ENCODE data around the gene LAPTM4A. TPM values are rescaled to one million over a fixed set of nuclear protein-coding genes. Genes with fewer than 3 reads are reported as not detected.

Gene LAPTM4A
- total RNA-seq, 1 experiment from 2014 or later, result 160 TPM

DNA sequence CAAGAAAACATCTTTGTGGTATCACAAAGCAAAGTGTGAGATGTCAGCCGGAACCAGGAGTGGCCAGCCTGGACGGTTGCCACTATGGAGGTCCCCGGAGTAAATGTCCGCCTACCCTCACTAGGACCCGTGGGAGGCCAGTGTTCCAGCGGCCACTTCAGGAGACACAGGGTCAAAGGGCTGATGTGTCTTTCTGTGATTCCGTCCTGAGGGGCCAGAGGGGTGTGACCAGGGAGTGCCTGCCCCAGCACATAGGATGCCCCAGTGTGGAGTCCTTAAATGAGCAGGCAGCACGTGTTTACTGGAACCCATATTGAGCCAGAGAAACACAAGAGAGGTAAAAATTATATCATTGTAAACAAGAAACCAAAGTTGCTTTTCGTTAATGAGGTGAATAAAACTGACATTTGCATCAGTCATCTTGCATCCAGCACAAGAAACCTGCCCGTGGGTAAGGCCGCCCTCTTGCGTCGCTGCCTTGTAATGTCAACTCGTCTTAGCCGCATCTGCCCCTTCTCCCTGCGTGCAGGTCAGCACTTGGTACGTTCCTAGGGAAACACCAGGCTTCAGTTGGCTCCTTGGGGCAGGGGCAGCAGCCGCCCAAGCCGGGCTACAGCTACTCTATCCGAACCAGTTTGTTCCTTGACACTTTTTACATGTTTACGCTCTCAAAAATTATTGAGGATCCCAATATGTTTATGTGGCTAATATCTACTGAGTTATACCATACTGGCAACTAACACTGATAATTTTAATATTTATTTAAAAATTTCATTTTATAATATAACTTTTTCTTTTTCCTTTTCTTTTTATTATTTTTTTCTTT, 46.7 kb upstream of the LAPTM4A start:
- CTCF ChIA-PET, result interaction anchor here (0.6 to 10.3 kb wide), 22 partner anchors 11 to 330 kb away, joined by 3 to 115 read pairs (median 3); partner anchors contain the start of gene MATN3
- no peaks in the 10 kb centered on the region for H3K36me3 Mint-ChIP-seq (ENCODE audit: insufficient read depth, unreplicated experiment)

GRCh38 chr2:20095469-20095868, 44.0 kb upstream of the LAPTM4A start:
- DNase-seq (ENCODE audit: unreplicated experiment), result no peak
- no peak overlapping the region for H3K4me3 Mint-ChIP-seq (ENCODE audit: unreplicated experiment)
- TF ChIP-seq CTCF (IDR thresholded peaks at IDR 0.05; ENCODE audit: unreplicated experiment), result no peak
- H3K27me3 Mint-ChIP-seq (ENCODE audit: insufficient read depth, unreplicated experiment), result no peaks in the 10 kb centered on the region
- ChIA-PET CTCF (interaction anchor here (0.5 to 9.1 kb wide), 17 partner anchors 17 to 552 kb away, joined by 3 to 205 read pairs (median 4); no protein-coding TSS in a partner anchor), POLR2A (interaction anchor here (0.6 to 7.2 kb wide), 10 partner anchors 24 to 136 kb away, joined by 3 to 83 read pairs (median 4); partner anchors contain the start of genes LAPTM4A and WDR35)
- BruUV-seq (replicated peaks), result no TSS peak
- H3K4me1 Mint-ChIP-seq (ENCODE audit: insufficient read depth, unreplicated experiment), result peaks cover 47% of the 10 kb centered on the region
- H3K27ac Mint-ChIP-seq (ENCODE audit: low read depth, unreplicated experiment), result no peak overlapping the region
- H3K36me3 Mint-ChIP-seq (ENCODE audit: insufficient read depth, unreplicated experiment), result no peaks in the 10 kb centered on the region
- H3K9me3 Mint-ChIP-seq (ENCODE audit: unreplicated experiment), result no peaks in the 10 kb centered on the region
- intact Hi-C loops (cut with micrococcal nuclease), result no loop called here

More for the DNA sequence above, 46.7 kb upstream of the LAPTM4A start:
- no peak overlapping the region for H3K27ac Mint-ChIP-seq (ENCODE audit: low read depth, unreplicated experiment)
- H3K9me3 Mint-ChIP-seq (ENCODE audit: unreplicated experiment), result peaks cover 9% of the 10 kb centered on the region
- POLR2A ChIA-PET, result interaction anchor here (0.7 kb wide), 1 partner anchor 47 kb away, joined by 4 read pairs; the partner anchor contains the start of gene LAPTM4A
- peaks cover 21% of the 10 kb centered on the region for H3K4me1 Mint-ChIP-seq (ENCODE audit: insufficient read depth, unreplicated experiment)
- intact Hi-C loops (cut with micrococcal nuclease), result loop anchor here (1.0 kb wide), 2 partner anchors 83 to 142 kb away; no protein-coding TSS in a partner anchor
- peak; percentile 92 for TF ChIP-seq CTCF (IDR thresholded peaks at IDR 0.05; ENCODE audit: unreplicated experiment)
- no TSS peak for BruUV-seq (replicated peaks)
- no peaks in the 10 kb centered on the region for H3K27me3 Mint-ChIP-seq (ENCODE audit: insufficient read depth, unreplicated experiment)
- H3K4me3 Mint-ChIP-seq (ENCODE audit: unreplicated experiment), result no peak overlapping the region
- DNase-seq (ENCODE audit: unreplicated experiment), result peak; percentile 85

DNA sequence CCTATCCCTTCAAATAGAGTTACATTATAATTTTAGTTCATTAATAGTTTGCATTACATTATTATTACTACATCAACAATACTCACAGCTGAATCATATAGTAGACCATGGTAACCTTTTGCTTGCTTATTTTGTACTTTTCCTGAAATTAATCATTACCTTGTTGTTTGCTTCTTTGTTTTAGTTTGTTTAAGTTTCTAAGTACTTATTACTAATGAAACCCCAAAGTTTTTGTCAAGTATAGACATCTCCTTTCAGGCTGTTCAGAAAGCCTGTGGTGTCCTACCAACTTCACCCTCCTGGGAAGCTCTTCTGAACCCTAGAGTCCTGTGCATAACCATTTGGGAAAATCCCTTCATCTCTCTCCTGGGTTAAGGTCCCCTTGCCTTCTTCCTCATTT, 43.5 kb upstream of the LAPTM4A start:
- no peak for TF ChIP-seq CTCF (IDR thresholded peaks at IDR 0.05; ENCODE audit: unreplicated experiment)
- Mint-ChIP-seq H3K9me3 (ENCODE audit: unreplicated experiment) (no peaks in the 10 kb centered on the region), H3K4me3 (ENCODE audit: unreplicated experiment) (no peak overlapping the region), H3K27me3 (ENCODE audit: insufficient read depth, unreplicated experiment) (no peaks in the 10 kb centered on the region), H3K27ac (ENCODE audit: low read depth, unreplicated experiment) (no peak overlapping the region), H3K36me3 (ENCODE audit: insufficient read depth, unreplicated experiment) (no peaks in the 10 kb centered on the region), H3K4me1 (ENCODE audit: insufficient read depth, unreplicated experiment) (peaks cover 47% of the 10 kb centered on the region)
- DNase-seq (ENCODE audit: unreplicated experiment), result no peak
- ChIA-PET POLR2A (interaction anchor here (1.0 to 7.2 kb wide), 9 partner anchors 24 to 106 kb away, joined by 3 to 83 read pairs (median 4); partner anchors contain the start of genes LAPTM4A and WDR35), CTCF (interaction anchor here (0.5 to 9.1 kb wide), 29 partner anchors 8 to 552 kb away, joined by 3 to 205 read pairs (median 4); no protein-coding TSS in a partner anchor)
- intact Hi-C loops (cut with micrococcal nuclease), result no loop called here
- no TSS peak for BruUV-seq (replicated peaks)

DNA sequence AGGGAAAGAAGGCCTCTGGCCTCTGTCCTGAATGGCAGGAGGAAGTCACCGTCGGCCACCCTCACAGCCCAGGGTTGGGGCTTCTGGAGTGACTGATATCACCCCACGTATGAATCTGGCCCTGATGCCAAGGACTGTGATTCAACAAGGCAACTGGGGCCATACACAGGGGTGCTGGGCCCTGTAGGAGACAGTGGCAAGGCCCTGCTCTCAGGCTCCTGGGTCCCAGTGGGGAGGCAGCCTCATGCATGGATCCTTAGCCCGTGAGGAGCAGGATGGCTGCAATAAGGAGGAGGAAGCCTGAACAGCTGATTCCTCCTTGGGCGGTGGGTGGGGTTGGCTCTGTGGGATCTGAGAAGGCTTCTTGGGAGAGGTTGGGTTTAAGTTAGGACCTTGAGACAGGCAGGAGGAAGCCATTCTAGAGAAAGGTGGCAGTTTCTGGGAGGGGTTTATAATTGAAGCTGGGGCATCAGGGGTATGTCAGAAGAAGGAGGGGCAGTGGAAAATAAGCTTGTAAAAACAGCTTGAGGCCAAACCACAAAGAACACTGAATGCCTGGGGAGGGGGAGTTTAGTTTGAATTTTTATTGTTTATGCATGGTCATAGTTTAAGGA, 42.8 kb upstream of the LAPTM4A start:
- H3K36me3 Mint-ChIP-seq (ENCODE audit: insufficient read depth, unreplicated experiment), result no peaks in the 10 kb centered on the region
- H3K9me3 Mint-ChIP-seq (ENCODE audit: unreplicated experiment), result no peaks in the 10 kb centered on the region
- no peak for DNase-seq (ENCODE audit: unreplicated experiment)
- intact Hi-C loops (cut with micrococcal nuclease), result no loop called here
- TF ChIP-seq CTCF (IDR thresholded peaks at IDR 0.05; ENCODE audit: unreplicated experiment), result no peak
- ChIA-PET POLR2A (interaction anchor here (0.5 to 7.2 kb wide), 11 partner anchors 23 to 187 kb away, joined by 3 to 83 read pairs (median 4); partner anchors contain the start of gene LAPTM4A), CTCF (interaction anchor here (0.6 to 9.1 kb wide), 38 partner anchors 9 to 1178 kb away, joined by 3 to 205 read pairs (median 4); no protein-coding TSS in a partner anchor)
- peak overlapping the region; percentile 75 for H3K27ac Mint-ChIP-seq (ENCODE audit: low read depth, unreplicated experiment)
- H3K27me3 Mint-ChIP-seq (ENCODE audit: insufficient read depth, unreplicated experiment), result no peaks in the 10 kb centered on the region
- no TSS peak for BruUV-seq (replicated peaks)
- H3K4me3 Mint-ChIP-seq (ENCODE audit: unreplicated experiment), result no peak overlapping the region
- peaks cover 47% of the 10 kb centered on the region for H3K4me1 Mint-ChIP-seq (ENCODE audit: insufficient read depth, unreplicated experiment)

Measured in MCF 10A (cell line).